H7 (cell line): ENCODE measurements around the gene LCA5L. TPM values are rescaled to one million over a fixed set of nuclear protein-coding genes. Genes with fewer than 3 reads are reported as not detected.

Experiments
- DNase-seq: peaks from one replicate; pipeline ENCODE4 v3.0.0; 2012
- H3K27me3 ChIP-seq: 2 replicates; pipeline ENCODE4 v1.6.0; 2011; ENCODE audit warnings: mild to moderate bottlenecking, low read length; ENCODE audit not compliant: control insufficient read depth, insufficient read depth
- H3K36me3 ChIP-seq: replicated peaks from 2 replicates; pipeline ENCODE4 v1.5.1; 2011; ENCODE audit warnings: low read length; ENCODE audit not compliant: control insufficient read depth, insufficient read depth
- H3K4me3 ChIP-seq: 2 replicates; pipeline ENCODE4 v1.5.1; 2011; ENCODE audit warnings: low read depth, mild to moderate bottlenecking, control low read depth, low read length, moderate library complexity; ENCODE audit not compliant: insufficient read depth
- total RNA-seq: library from RNA; depleted of rRNA; stranded (reverse); fragments of >200 nt; shearing (Covaris generic); gene quantifications from 2 replicates; pipeline ENCODE4 v1.2.3, GENCODE V29; 2014; rRNA removed

The LCA5L gene
- 0.17 and 0.78 TPM in 2 replicates for total RNA-seq

GRCh38 chr21:39445321-39446269, at the start of gene LCA5L:
Gene LCA5L (minus strand): TSS chr21:39445778. CDS start chr21:39428493, 17,285 bp downstream.
- Histone ChIP-seq H3K36me3 (no peaks in the 10 kb centered on the region), H3K27me3 (no peaks in the 10 kb centered on the region), H3K4me3 (peak within 1 kb of the TSS; percentile 85)
- peak; percentile 97 for DNase-seq

DNA sequence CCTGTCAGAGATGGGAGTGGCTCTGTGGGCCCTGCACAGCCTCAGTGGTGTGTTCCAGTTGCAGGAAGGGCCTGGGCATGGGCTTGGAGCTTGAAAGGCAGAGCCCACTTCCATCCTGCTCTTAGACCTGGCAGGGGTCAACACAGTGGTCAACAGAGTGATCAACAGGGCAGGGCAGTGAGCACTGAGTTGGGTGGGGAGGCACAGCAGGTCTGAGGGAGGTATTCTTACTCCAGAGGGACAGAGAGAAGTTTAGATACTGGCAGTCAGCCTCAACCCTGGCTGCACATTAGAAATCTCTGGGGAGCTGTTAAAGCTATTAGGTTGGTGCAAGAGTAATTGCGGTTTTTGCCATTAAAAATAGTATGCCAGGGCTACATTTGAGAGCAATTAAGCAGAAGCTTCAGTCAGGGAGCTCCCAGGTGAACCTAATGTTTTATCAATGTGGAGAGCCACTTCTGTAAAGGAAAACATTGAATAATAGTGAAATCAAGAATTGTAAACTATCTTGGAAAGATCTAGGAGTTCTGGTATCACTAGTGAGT, 43.9 kb upstream of the LCA5L start:
- H3K36me3 ChIP-seq, result no peaks in the 10 kb centered on the region
- H3K27me3 ChIP-seq, result no peaks in the 10 kb centered on the region
- H3K4me3 ChIP-seq, result no peak overlapping the region
- no peak for DNase-seq

GRCh38 chr21:39484711-39485276, 39.2 kb upstream of the LCA5L start:
- DNase-seq, result no peak
- no peaks in the 10 kb centered on the region for H3K27me3 ChIP-seq
- H3K36me3 ChIP-seq, result no peaks in the 10 kb centered on the region
- no peak overlapping the region for H3K4me3 ChIP-seq

GRCh38 chr21:39483917-39484316, 38.3 kb upstream of the LCA5L start:
- Histone ChIP-seq H3K4me3 (no peak overlapping the region), H3K27me3 (no peaks in the 10 kb centered on the region), H3K36me3 (no peaks in the 10 kb centered on the region)
- DNase-seq, result no peak

GRCh38 chr21:39481886-39482285, 36.3 kb upstream of the LCA5L start:
- Histone ChIP-seq H3K36me3 (no peaks in the 10 kb centered on the region), H3K27me3 (no peaks in the 10 kb centered on the region)

GRCh38 chr21:39480271-39480670, 34.7 kb upstream of the LCA5L start:
- H3K36me3 ChIP-seq, result no peaks in the 10 kb centered on the region
- no peaks in the 10 kb centered on the region for H3K27me3 ChIP-seq
- H3K4me3 ChIP-seq, result no peak overlapping the region
- DNase-seq, result no peak

More at GRCh38 chr21:39481886-39482285, 36.3 kb upstream of the LCA5L start:
- no peak for DNase-seq
- H3K4me3 ChIP-seq, result no peak overlapping the region

GRCh38 chr21:39479814-39480182, 34.2 kb upstream of the LCA5L start:
- Histone ChIP-seq H3K27me3 (no peaks in the 10 kb centered on the region), H3K36me3 (no peaks in the 10 kb centered on the region), H3K4me3 (no peak overlapping the region)
- no peak for DNase-seq

- H3K4me3 ChIP-seq, result no peak overlapping the region
- DNase-seq, result no peak
- no peaks in the 10 kb centered on the region for H3K27me3 ChIP-seq
- no peaks in the 10 kb centered on the region for H3K36me3 ChIP-seq
These were observed 33.7 kb upstream of the LCA5L start for GRCh38 chr21:39479164-39479813.

DNA sequence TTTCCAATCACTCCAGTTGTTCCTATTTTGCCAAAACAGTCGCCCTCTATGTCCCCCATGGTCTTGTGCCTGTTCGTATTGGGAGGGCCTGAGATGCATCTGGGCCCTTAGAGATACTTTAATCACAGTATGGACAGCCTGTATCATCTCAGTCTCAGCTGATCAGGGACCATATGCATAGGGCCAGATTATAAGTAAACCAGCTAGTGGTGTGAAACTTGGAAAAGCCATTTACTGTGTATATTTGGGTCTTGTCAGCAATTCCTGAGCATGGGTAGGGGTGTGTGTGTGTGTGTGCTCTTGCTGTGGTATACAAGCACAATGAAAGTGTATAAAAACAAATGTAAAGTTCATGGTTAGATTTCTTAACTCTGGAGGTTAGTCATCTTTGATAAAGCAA, 29.0 kb upstream of the LCA5L start:
- no peaks in the 10 kb centered on the region for H3K27me3 ChIP-seq
- no peak for DNase-seq

GRCh38 chr21:39472786-39473185, 27.2 kb upstream of the LCA5L start:
- Histone ChIP-seq H3K36me3 (no peaks in the 10 kb centered on the region), H3K4me3 (no peak overlapping the region), H3K27me3 (no peaks in the 10 kb centered on the region)
- DNase-seq, result no peak

More for the DNA sequence above, 29.0 kb upstream of the LCA5L start:
- Histone ChIP-seq H3K4me3 (no peak overlapping the region), H3K36me3 (no peaks in the 10 kb centered on the region)

GRCh38 chr21:39471598-39471997, 26.0 kb upstream of the LCA5L start:
- no peaks in the 10 kb centered on the region for H3K36me3 ChIP-seq
- H3K4me3 ChIP-seq, result no peak overlapping the region
- DNase-seq, result no peak

DNA sequence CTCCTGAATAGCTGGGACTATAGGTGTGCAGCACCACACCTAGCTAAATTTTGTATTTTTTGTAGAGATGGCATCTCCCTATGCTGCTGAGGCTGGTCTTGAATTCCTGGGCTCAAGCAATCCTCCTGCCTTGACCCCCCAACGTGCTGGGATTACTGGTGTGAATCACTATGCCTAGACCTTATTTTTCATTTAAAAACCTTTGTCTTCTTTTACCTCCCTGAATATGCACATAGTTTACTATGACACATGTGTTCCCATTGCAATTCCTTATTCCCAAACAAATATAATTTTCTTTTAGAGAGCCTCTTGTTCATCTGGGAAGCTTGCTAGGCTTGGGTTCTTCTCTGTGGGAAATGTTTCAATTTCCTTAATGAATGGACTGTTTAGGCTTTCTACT, 23.0 kb upstream of the LCA5L start:
- DNase-seq, result no peak
- Histone ChIP-seq H3K4me3 (no peak overlapping the region), H3K36me3 (no peaks in the 10 kb centered on the region), H3K27me3 (no peaks in the 10 kb centered on the region)

More at GRCh38 chr21:39471598-39471997, 26.0 kb upstream of the LCA5L start:
- H3K27me3 ChIP-seq, result no peaks in the 10 kb centered on the region

DNA sequence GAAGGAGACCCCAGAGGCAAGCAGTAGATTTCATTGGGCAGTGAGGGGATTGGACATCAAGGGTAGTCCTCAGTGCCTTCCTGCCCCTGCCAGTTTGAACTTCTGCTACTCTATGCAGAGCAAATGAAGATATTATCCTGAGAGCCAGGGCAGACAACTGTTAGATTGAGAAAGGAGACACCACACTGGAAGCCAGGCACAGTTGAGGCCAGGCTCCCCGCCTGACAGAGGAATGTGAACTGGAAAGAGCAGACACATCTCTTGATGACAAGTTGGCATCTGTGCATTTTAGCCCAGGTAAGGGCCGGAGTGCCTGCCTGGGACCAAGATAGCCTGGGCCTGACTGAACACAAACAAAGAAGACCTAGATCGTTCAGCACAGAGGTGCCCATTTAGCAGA, 22.2 kb upstream of the LCA5L start:
- Histone ChIP-seq H3K4me3 (no peak overlapping the region), H3K27me3 (no peaks in the 10 kb centered on the region), H3K36me3 (no peaks in the 10 kb centered on the region)
- no peak for DNase-seq

- Histone ChIP-seq H3K36me3 (no peaks in the 10 kb centered on the region), H3K27me3 (no peaks in the 10 kb centered on the region), H3K4me3 (no peak overlapping the region)
- DNase-seq, result no peak
These were observed 21.0 kb upstream of the LCA5L start for GRCh38 chr21:39466584-39466983.
